T47D (cell line): ENCODE data around the gene TTC31.
"Not testable (repeated sequence)": the region's sequence is repeated elsewhere in the genome, so short reads cannot be mapped to it uniquely, and the experiment has no call there.

Source experiments
- DNase-seq, 2 experiments: peaks; one replicate each; pipeline versions ENCODE4 v3.0.0 to v3.0.0-alpha.2; 2011 to 2012; ENCODE audit warnings: low read depth in 1 of 2, low spot score in 1 of 2
- JUND ChIP-seq: IDR thresholded peaks from 2 replicates; pipeline ENCODE4 v1.6.1; 2012; ENCODE audit warnings: low read depth
- in situ Hi-C: cut with HindIII; loops from 2 replicates; pipeline ENCODE4 v1.10.0; 2016; ENCODE audit warnings: low sequenced_read_pairs, low pct_unique_long_range_greater_than_20kb

Gene TTC31

GRCh38 chr2:74444498-74445318 lies 38.2 kb upstream of the TTC31 start:
- in situ Hi-C loops = no loop called here
- DNase-seq = no peak
- TF ChIP-seq JUND = no peak

GRCh38 chr2:74447230-74447999 lies 35.5 kb upstream of the TTC31 start:
- TF ChIP-seq JUND = no peak
- DNase-seq = no peak
- in situ Hi-C loops = no loop called here

DNA sequence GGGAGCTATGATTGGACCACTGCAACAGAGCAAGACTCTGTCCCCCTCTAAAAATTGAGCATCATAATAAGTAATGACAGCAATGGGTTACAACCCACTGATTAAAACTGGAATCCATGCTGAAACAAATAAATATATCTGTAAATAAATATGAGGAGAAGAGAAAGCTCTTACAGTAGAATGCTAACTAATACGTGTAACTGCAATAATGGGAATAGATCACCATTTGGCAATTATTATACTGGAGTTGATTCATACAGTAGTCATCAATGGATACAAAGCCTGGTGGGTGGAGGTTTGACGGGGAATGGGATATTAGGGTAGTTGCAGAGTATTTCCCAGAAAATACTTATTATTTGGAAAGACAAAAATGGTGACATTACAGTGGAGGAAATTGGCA lies 34.1 kb upstream of the TTC31 start:
- in situ Hi-C loops = no loop called here
- no peak for DNase-seq
- no peak for TF ChIP-seq JUND

- no peak for TF ChIP-seq JUND
- in situ Hi-C loops = no loop called here
- DNase-seq = no peak
Measured at GRCh38 chr2:74450570-74451190, 32.2 kb upstream of the TTC31 start.

GRCh38 chr2:74454654-74455511 lies 28.0 kb upstream of the TTC31 start, which contains the start of gene INO80B:
Gene INO80B, plus strand, starts transcription at chr2:74455087. Its CDS starts 30 bp downstream, at chr2:74455117.
- in situ Hi-C loops = no loop called here
- peak; percentile 59 to 97 for DNase-seq
- TF ChIP-seq JUND = no peak

DNA sequence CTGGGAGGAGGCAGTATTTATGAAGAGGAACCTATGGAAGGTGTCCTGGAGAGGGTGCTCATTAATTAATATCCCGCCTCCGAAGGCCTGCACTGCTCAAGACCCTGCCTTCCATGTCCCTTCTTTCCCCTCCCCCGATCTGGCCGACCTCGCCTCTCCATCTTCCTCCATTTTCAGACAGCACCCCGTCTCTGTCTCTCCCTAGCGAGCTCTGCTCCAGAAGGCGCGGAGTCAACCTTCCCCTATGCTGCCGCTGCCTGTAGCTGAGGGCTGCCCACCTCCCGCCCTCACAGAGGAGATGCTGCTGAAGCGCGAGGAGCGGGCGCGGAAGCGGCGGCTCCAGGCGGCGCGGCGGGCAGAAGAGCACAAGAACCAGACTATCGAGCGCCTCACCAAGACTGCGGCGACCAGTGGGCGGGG lies 25.7 kb upstream of the TTC31 start:
- TF ChIP-seq JUND = no peak
- in situ Hi-C loops = no loop called here
- DNase-seq = no peak

DNA sequence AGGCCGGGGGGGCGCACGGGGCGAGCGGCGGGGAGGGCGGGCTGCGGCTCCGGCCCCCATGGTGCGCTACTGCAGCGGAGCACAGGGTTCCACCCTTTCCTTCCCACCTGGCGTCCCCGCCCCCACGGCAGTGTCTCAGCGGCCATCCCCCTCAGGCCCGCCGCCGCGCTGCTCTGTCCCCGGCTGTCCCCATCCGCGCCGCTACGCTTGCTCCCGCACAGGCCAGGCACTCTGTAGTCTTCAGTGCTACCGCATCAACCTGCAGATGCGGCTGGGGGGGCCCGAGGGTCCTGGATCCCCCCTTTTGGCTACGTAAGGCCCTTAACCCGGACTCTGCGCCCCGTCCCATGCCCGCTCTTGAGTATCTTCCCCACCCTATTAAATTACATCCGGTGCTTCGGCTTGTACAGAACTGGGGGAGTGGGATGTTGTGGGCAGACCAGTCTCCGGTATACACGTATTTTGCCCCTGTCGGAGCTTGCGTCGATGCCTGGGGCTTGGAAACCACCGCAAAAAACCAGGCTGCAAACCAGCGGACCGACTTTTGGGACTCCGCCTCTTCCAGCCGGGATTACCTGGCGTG lies 25.2 kb upstream of the TTC31 start:
- in situ Hi-C loops = no loop called here
- DNase-seq = peak; percentile 38 to 80
- no peak for TF ChIP-seq JUND

GRCh38 chr2:74458132-74458937 lies 24.5 kb upstream of the TTC31 start, which contains the start of gene WBP1:
Gene WBP1, plus strand, starts transcription at chr2:74458438. Its CDS starts 165 bp downstream, at chr2:74458603.
- DNase-seq = peak; percentile 90 to 100
- in situ Hi-C loops = no loop called here
- TF ChIP-seq JUND = no peak

- in situ Hi-C loops = no loop called here
- TF ChIP-seq JUND = no peak
- DNase-seq = no peak
Measured at GRCh38 chr2:74458938-74459363, 23.9 kb upstream of the TTC31 start.

DNA sequence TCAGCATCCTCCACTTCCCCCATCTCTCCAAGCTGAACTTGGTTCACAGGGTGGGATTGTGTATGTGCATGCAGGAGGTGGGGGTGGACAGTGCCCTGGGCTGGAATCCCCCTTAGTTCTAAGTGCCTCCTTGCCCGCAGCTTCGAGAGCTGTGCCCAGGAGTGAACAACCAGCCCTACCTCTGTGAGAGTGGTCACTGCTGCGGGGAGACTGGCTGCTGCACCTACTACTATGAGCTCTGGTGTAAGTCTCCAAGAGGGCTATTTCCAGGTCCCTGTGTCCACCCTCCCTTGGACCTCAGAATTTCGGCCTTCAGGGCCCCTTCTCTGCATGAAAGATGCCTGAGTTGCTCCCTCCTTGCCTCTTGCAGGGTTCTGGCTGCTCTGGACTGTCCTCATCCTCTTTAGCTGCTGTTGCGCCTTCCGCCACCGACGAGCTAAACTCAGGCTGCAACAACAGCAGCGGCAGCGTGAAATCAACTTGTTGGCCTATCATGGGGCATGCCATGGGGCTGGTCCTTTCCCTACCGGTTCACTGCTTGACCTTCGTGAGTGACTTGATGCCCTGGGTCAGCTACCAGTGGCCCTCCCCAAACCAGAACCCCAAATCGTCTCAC lies 23.3 kb upstream of the TTC31 start:
- DNase-seq, in situ Hi-C loops: not testable (repeated sequence)

DNA sequence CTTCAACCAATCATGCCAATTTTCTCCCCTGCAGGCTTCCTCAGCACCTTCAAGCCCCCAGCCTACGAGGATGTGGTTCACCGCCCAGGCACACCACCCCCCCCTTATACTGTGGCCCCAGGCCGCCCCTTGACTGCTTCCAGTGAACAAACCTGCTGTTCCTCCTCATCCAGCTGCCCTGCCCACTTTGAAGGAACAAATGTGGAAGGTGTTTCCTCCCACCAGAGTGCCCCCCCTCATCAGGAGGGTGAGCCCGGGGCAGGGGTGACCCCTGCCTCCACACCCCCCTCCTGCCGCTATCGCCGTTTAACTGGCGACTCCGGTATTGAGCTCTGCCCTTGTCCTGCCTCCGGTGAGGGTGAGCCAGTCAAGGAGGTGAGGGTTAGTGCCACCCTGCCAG lies 22.7 kb upstream of the TTC31 start:
- DNase-seq, in situ Hi-C loops: not testable (repeated sequence)
